HUDEP-2 (cell line): ENCODE measurements around the gene PROC.
"Not testable (repeated sequence)": the region's sequence is repeated elsewhere in the genome, so short reads cannot be mapped to it uniquely, and the experiment has no call there.

Source experiments
- DNase-seq, 76 experiments: peaks; one replicate each; lab custom pipeline; 2025; ENCODE audit not compliant: unreplicated experiment in 76 of 76; lab: John Stamatoyannopoulos, UW

The PROC gene

GRCh38 chr2:127425540-127426490 lies 7.6 kb downstream of the PROC start:
- no peak for DNase-seq

- no peak for DNase-seq
Measured at GRCh38 chr2:127426501-127427354, 8.5 kb downstream of the PROC start.

- no peak for DNase-seq
Measured at GRCh38 chr2:127427376-127428056, 9.3 kb downstream of the PROC start.

DNA sequence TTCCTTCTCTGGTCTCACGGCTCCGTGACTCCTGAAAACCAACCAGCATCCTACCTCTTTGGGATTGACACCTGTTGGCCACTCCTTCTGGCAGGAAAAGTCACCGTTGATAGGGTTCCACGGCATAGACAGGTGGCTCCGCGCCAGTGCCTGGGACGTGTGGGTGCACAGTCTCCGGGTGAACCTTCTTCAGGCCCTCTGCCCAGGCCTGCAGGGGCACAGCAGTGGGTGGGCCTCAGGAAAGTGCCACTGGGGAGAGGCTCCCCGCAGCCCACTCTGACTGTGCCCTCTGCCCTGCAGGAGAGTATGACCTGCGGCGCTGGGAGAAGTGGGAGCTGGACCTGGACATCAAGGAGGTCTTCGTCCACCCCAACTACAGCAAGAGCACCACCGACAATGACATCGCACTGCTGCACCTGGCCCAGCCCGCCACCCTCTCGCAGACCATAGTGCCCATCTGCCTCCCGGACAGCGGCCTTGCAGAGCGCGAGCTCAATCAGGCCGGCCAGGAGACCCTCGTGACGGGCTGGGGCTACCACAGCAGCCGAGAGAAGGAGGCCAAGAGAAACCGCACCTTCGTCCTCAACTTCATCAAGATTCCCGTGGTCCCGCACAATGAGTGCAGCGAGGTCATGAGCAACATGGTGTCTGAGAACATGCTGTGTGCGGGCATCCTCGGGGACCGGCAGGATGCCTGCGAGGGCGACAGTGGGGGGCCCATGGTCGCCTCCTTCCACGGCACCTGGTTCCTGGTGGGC lies 10.0 kb downstream of the PROC start:
- no peak for DNase-seq

DNA sequence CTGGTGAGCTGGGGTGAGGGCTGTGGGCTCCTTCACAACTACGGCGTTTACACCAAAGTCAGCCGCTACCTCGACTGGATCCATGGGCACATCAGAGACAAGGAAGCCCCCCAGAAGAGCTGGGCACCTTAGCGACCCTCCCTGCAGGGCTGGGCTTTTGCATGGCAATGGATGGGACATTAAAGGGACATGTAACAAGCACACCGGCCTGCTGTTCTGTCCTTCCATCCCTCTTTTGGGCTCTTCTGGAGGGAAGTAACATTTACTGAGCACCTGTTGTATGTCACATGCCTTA lies 10.5 kb downstream of the PROC start:
- no peak for DNase-seq

- no peak for DNase-seq
Measured at GRCh38 chr2:127429291-127429690, 11.1 kb downstream of the PROC start.

DNA sequence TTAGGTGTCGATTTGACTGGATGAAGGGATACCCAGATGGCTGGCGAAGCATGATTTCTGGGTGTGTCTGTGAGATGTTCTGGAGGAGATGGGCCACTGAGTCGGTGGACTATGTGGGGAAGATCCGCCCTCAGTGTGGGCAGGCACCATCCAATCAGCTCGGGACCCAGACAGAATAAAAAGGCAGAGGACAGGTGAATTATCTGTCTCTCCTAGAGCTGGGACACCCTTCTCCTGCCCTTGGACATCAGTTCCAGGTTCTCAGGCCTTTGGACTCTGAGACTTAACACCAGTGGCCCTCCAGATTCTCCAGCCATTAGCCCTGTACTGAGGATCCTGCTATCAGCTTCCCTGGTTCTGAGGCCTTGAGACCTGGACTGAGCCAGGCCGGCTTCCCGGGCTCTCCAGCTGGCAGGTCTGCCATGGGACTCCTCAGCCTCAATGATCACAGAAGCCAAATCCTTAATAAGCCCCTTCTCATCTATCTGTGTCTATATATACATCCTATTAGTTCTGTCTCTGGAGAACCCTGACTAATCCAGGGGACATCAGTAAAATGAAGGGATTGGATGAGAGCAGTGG lies 11.7 kb downstream of the PROC start:
- DNase-seq = no peak

DNA sequence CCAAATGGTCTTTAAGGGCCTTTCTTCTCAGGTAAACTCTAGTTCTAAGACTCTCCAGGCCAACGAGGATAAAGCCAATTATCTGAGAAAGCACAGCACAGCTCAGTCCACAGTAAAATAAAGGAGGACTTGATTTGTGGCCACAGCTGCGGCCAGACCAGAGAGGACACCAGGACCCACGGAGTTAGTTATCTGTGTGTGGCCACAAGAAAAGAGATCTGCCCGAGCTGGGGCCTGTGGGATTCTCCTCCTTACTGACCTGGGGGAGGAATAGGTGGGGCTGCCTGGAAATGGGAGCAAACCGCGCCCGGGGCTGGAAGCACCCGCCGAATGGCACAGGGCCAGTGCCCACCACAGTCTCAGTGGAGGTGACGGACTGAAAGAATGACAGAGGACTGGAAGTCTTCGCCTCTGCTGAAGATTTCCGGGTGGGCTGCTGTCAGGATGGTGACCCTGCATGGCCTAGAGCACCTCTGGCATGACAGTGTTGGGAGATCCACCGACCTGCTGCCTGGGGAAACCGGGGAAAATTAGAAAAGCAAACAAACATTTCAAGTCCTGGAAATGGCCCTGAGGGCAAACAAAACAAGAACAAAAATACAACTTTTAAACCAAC lies 13.3 kb downstream of the PROC start:
- DNase-seq = no peak

GRCh38 chr2:127434515-127434914 lies 16.3 kb downstream of the PROC start:
- no peak for DNase-seq

DNA sequence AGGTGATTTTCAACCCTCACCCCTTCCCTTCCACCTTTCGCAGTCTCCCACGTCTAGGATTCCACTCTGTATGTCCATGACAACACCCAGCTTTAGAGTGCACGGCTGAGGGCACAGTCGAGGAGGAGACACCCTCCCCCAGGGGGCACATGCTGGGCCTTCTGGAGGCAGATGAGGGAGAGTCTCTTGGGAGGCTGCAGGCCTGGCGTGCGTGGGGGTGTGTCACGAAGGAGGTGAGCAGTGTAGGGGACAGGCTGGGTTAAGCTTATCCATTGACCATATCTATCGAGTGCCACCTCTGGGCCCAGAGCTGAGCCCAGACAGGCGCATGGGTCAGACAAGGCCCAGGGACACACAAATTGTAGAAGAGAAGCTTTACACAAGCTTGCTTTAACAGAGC lies 18.8 kb downstream of the PROC start:
- no peak for DNase-seq

DNA sequence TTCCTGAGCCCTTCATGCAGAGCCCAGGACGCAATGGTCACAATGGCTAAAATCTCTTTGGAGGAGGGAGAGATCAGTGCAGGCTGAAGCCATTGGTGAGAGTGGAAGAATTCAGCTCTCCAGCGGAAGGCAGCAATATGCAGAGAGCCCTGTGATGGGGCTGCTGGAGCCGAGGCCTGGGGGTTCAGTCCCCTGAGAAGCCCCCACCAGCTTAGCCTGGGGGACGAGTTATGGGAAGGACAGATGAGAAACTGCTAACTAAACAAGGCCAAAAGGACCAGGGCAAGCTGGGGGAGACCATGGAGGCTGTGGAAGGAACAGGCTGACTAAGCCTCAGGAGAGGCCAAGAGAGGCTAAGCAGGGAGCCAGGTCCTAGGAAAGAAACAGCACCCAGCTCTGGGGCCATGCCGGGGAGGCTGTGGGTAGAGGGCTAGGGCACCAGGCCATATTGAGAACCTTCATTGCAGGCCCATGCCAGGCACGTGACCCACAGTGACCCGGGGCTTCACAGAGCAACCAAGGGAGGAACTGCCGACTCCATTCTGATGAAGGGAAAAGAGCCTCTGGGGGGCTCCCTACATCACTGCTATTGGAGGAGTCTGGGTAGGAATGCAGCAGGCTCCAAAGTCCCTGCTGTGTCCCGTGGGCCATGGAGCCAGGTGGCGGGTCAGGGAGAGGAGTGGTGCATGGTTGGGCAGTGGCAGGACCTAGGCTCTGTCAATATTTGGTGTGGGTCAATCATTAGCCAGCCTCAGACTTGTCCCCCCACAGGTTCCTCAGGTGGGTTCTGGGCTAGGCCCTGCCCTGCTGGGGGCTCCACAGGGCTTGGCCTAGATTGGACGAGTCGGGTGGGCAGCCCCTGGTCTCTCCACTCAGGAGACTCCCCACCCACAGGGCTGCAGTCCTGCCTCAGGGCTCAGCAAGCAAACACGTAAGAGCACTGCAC lies 19.8 kb downstream of the PROC start:
- no peak for DNase-seq

DNA sequence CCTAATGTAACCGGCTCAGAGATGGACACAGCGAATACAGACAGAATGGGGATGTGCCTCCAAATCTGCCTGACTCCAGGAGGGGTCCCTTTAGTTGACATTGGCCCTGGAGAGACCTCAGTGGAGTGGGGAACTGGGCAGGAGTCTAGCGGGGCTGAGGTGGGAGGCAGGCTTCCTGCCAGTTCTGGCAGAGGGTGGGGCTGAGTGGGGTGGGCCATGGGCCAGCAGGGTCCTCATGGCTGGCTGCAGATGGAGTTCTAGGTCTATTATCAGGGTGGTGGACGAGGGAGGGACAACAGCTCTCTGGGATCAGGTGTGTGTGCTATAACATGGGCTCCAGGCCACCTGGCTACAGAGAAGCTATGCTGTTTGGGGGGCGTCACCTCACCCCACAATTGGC lies 21.1 kb downstream of the PROC start:
- no peak for DNase-seq

- no peak for DNase-seq
Measured at GRCh38 chr2:127448526-127448925, 30.3 kb downstream of the PROC start.

DNA sequence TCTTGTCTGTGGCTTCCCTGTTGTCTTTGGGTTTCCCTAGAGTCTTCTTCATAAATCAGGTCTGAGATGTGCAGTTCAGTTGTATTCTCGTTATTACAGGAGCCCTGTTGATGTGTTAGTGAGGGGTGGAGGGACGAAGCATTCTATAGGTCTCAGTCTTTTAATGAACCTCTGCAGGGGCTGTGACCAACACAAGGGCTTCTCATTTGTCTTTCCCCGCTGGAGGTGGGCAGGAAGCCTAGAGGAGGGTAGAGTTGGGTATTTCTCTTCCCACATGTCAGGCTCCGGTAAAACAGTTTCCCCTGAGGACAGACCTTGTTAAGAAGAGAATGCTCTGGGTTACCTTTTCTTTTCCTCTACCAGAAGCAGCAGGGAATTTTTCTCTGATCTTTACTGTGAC lies 31.2 kb downstream of the PROC start:
- DNase-seq = no peak

- no peak for DNase-seq
Measured at GRCh38 chr2:127449898-127450297, 31.7 kb downstream of the PROC start.

DNA sequence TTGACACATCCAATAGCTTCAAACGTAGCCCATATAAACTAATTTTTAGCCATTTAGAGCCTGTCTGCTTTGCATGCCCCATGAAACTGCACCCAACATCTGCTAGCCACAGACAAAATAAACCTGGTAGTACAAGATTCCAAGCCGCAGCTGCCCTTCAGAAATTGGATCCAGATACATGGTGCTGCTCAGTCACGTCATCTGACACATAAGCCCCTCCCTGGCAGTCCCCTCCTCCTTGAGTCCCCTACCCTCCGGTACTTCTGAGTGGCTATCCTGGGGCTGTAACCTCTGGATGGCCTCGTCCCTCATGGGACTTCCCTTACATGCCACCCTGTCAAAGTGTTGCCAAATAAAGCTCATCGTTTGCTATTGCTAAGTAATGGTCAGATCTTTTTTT lies 33.8 kb downstream of the PROC start:
- no peak for DNase-seq

DNA sequence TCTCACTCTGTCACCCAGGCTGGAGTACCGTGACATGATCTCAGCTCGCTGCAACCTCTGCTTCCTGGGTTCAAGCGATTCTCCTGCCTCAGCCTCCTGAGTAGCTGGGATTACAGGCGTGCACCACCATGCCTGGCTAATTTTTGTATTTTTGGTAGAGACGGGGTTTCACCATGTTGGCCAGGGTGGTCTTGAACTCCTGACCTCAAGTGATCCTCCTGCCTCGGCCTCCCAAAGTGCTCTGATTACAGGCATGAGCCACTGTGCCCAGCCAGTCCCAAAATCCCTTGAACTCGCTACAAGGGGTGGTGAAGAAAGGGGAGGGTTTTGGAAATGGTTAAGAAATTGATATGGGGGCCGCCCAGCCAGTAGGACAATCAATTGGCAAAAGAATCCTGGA lies 34.2 kb downstream of the PROC start:
- DNase-seq = not testable (repeated sequence)

DNA sequence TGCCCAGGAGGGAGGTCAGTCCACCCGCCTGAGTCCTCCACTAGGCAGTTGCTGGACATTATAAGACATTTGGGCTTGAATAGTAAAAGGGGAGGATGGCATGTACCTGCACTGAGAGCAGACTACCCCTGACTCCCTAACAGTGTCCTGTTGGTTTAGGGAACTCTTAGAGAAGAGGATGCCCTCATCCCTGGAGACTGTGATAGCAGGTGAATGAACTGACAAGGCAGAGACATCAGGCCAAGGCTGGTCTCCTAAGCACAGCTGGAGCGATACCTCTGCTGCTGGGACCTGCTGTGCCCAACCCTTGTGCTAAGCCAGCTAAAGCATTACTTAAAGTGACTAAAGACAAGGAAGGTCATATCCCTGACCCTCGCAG lies 34.8 kb downstream of the PROC start:
- DNase-seq = no peak
